ENCODE measurements around the gene GCNA. TPM values are rescaled to one million over a fixed set of nuclear protein-coding genes. Genes with fewer than 3 reads are reported as not detected.

Gene GCNA
- total RNA-seq, 1 experiment from 2014 or later = 2.9 TPM

DNA sequence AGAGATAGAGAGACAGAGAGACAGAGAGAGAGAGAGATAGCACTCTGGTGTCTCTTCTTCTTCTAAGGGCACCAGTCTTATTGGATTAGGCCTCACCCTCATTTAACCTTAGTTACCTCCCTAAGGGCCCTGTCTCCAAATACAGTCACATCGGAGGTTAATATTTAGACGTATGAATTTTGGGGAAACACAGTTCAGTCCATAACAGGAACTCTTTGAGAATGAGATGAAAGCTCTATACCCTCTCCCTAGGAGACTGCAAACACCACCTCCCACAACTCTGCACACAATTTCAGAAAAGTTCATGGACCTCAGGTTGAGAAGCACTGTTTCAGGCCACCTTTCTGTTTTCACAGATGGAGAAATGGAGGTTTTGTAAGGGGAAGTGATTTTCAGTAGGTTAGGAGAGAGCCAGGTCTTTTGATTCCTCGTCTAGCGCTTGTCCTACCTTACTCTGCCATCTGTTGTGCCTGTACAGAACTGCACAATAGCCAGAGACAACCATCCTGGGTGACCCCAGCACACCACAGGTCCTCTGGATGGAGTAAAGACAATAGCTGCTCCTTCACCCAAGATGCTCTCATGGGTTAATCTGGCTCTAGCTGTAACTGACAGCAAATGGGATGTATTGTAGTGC is 72.2 kb downstream of the GCNA start:
- POLR2A ChIA-PET (ENCODE audit: unreplicated experiment) = no interaction called here
- Histone ChIP-seq H3K4me2 (ENCODE audit: low read length) (no peak overlapping the region), H3K9me2 (replicated peaks; ENCODE audit: low read length) (no peaks in the 10 kb centered on the region), H3K4me1 (ENCODE audit: insufficient read depth, low read length) (no peaks in the 10 kb centered on the region), H3K27me3 (ENCODE audit: low read length) (no peaks in the 10 kb centered on the region), H3K9ac (ENCODE audit: low read length) (no peak overlapping the region), H3F3A (ENCODE audit: low read length, unreplicated experiment) (no peaks in the 10 kb centered on the region), H3K4me3 (ENCODE audit: low read length) (no peak overlapping the region), H4K20me1 (ENCODE audit: low read length) (no peaks in the 10 kb centered on the region), H3K36me3 (ENCODE audit: low read depth, low read length) (no peaks in the 10 kb centered on the region), H3K27ac (ENCODE audit: low read length) (no peak overlapping the region), H2AFZ (ENCODE audit: low read length) (no peak overlapping the region), H3K9me3 (ENCODE audit: low read length) (no peaks in the 10 kb centered on the region), H3K79me2 (ENCODE audit: low read length) (no peaks in the 10 kb centered on the region)
- TF ChIP-seq, protein P1, sequence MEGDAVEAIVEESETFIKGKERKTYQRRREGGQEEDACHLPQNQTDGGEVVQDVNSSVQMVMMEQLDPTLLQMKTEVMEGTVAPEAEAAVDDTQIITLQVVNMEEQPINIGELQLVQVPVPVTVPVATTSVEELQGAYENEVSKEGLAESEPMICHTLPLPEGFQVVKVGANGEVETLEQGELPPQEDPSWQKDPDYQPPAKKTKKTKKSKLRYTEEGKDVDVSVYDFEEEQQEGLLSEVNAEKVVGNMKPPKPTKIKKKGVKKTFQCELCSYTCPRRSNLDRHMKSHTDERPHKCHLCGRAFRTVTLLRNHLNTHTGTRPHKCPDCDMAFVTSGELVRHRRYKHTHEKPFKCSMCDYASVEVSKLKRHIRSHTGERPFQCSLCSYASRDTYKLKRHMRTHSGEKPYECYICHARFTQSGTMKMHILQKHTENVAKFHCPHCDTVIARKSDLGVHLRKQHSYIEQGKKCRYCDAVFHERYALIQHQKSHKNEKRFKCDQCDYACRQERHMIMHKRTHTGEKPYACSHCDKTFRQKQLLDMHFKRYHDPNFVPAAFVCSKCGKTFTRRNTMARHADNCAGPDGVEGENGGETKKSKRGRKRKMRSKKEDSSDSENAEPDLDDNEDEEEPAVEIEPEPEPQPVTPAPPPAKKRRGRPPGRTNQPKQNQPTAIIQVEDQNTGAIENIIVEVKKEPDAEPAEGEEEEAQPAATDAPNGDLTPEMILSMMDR (conservative IDR thresholded peaks at IDR 0.05; ENCODE audit: low read depth, low read length) = 0 out of 2 replicates have a peak, but pooled peaks have one; percentile 26
- no peak for TF ChIP-seq EZH2phosphoT487 (IDR thresholded peaks at IDR 0.05; ENCODE audit: borderline replicate concordance, low read length)
- peak; percentile 26 for DNase-seq
- no TSS peak for BruUV-seq (replicated peaks)
- CTCF ChIA-PET = no interaction called here
- intact Hi-C loops (cut with micrococcal nuclease) = loop anchor here (10.0 kb wide), 2 partner anchors 66 to 216 kb away; no protein-coding TSS in a partner anchor
- ATAC-seq = peak; percentile 81

DNA sequence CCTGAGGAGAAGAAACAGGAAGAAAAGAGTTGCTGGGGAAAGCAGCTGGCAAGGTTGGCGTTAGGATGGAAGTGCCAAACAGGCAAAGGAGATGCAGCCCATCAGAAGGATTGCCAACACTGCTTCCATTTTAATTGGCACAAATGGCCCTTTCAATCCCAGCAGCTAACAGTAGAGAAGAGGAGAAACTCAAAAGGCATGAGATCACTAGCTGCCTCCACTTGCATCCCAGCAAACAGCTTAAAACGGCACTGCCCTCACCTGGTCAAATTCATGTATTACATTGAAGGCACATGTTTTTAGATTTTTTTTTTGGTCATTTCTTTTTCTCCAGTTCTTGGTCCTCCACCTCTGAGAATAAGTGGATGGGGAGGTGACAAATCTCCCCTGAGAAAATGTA is 74.2 kb downstream of the GCNA start:
- Histone ChIP-seq H3K79me2 (ENCODE audit: low read length) (no peaks in the 10 kb centered on the region), H4K20me1 (ENCODE audit: low read length) (no peaks in the 10 kb centered on the region), H3K4me1 (ENCODE audit: insufficient read depth, low read length) (no peaks in the 10 kb centered on the region), H3K36me3 (ENCODE audit: low read depth, low read length) (no peaks in the 10 kb centered on the region), H3K9me3 (ENCODE audit: low read length) (no peaks in the 10 kb centered on the region), H2AFZ (ENCODE audit: low read length) (no peak overlapping the region), H3F3A (ENCODE audit: low read length, unreplicated experiment) (no peaks in the 10 kb centered on the region), H3K4me3 (ENCODE audit: low read length) (no peak overlapping the region), H3K27ac (ENCODE audit: low read length) (no peak overlapping the region), H3K9ac (ENCODE audit: low read length) (no peak overlapping the region), H3K4me2 (ENCODE audit: low read length) (no peak overlapping the region), H3K27me3 (ENCODE audit: low read length) (no peaks in the 10 kb centered on the region), H3K9me2 (replicated peaks; ENCODE audit: low read length) (no peaks in the 10 kb centered on the region)
- TF ChIP-seq EZH2 (IDR thresholded peaks at IDR 0.05; ENCODE audit: low read length, unreplicated experiment) = no peak
- TF ChIP-seq, protein P1 (conservative IDR thresholded peaks at IDR 0.05; ENCODE audit: low read depth, low read length) = peak; percentile 69
- intact Hi-C loops (cut with micrococcal nuclease) = loop anchor here (10.0 kb wide), 2 partner anchors 68 to 218 kb away; no protein-coding TSS in a partner anchor
- DNase-seq (peak; percentile 72), ATAC-seq (peak; percentile 55)
- POLR2A ChIA-PET (ENCODE audit: unreplicated experiment) = no interaction called here
- no TSS peak for BruUV-seq (replicated peaks)
- CTCF ChIA-PET = interaction anchor here (0.6 to 0.7 kb wide), 2 partner anchors 102 to 286 kb away, joined by 3 to 6 read pairs; partner anchors contain the start of gene TAF1

DNA sequence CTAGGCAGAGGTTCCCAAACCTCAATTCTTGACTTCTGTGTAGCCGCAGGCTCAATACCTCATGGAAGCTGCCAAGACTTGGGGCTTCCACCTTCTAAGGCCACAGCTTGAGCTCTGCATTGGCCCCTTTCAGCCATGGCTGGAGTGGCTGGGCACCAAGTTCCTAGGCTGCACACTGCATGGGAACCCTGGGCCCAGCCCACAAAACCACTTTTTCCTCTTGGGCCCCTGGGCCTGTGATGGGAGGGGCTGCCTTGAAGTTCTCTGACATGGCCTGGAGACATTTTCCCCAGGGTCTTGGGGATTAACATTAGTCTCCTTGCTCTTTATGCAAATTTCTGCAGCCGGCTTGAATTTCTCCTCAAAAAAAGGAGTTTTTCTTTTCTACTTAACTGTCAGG is 75.1 kb downstream of the GCNA start:
- no TSS peak for BruUV-seq (replicated peaks)
- Histone ChIP-seq H3K9ac (ENCODE audit: low read length) (no peak overlapping the region), H3K36me3 (ENCODE audit: low read depth, low read length) (no peaks in the 10 kb centered on the region), H2AFZ (ENCODE audit: low read length) (no peak overlapping the region), H3K4me3 (ENCODE audit: low read length) (no peak overlapping the region), H3K27me3 (ENCODE audit: low read length) (no peaks in the 10 kb centered on the region), H3K4me1 (ENCODE audit: insufficient read depth, low read length) (no peaks in the 10 kb centered on the region), H3K4me2 (ENCODE audit: low read length) (no peak overlapping the region), H3K27ac (ENCODE audit: low read length) (no peak overlapping the region), H3K79me2 (ENCODE audit: low read length) (no peaks in the 10 kb centered on the region), H3K9me3 (ENCODE audit: low read length) (no peaks in the 10 kb centered on the region), H4K20me1 (ENCODE audit: low read length) (no peaks in the 10 kb centered on the region), H3F3A (ENCODE audit: low read length, unreplicated experiment) (no peaks in the 10 kb centered on the region), H3K9me2 (replicated peaks; ENCODE audit: low read length) (no peaks in the 10 kb centered on the region)
- CTCF ChIA-PET = no interaction called here
- TF ChIP-seq, protein P1 (conservative IDR thresholded peaks at IDR 0.05; ENCODE audit: low read depth, low read length) = no peak
- TF ChIP-seq EZH2 (IDR thresholded peaks at IDR 0.05; ENCODE audit: low read length, unreplicated experiment) = no peak
- TF ChIP-seq EZH2phosphoT487 (IDR thresholded peaks at IDR 0.05; ENCODE audit: borderline replicate concordance, low read length) = no peak
- no peak for DNase-seq
- POLR2A ChIA-PET (ENCODE audit: unreplicated experiment) = no interaction called here
- ATAC-seq = no peak
- intact Hi-C loops (cut with micrococcal nuclease) = loop anchor here (10.0 kb wide), 2 partner anchors 69 to 219 kb away; no protein-coding TSS in a partner anchor

Measured in PC-3 (cell line).